H1 (cell line): Measurements from ENCODE around the gene CACNA1E. TPM values are rescaled to one million over a fixed set of nuclear protein-coding genes. Genes with fewer than 3 reads are reported as not detected.

Experiments used
- CTCF ChIA-PET: fragments of 300-600 bp; sonication (Branson Sonifier 250); formaldehyde crosslinking; loops from one replicate; lab custom pipeline; 2021; ENCODE audit not compliant: partially characterized antibody; lab: Charles Lee
- POLR2A ChIA-PET: fragments of 300-600 bp; sonication (Branson Sonifier 250); formaldehyde crosslinking; loops from one replicate; lab custom pipeline; 2021; ENCODE audit warnings: inconsistent platforms; ENCODE audit not compliant: partially characterized antibody; lab: Charles Lee
- DNase-seq, 2 experiments: peaks; one replicate each; pipeline versions ENCODE4 v3.0.0 to v3.0.0-alpha.2; 2010 to 2022; ENCODE audit warnings: low spot score in 2 of 2, low read depth in 1 of 2, mixed read lengths in 1 of 2
- FAIRE-seq: peaks from 2 replicates; lab custom pipeline; 2011; peaks lifted over from hg19 to GRCh38; lab: Jason Lieb, UNC
- H2AFZ ChIP-seq: 2 replicates; pipeline ENCODE4 v1.8.1; 2012; ENCODE audit warnings: low read length, inconsistent platforms
- H2AK5ac ChIP-seq: 2 replicates; pipeline ENCODE4 v1.6.1; 2013; ENCODE audit warnings: low read depth, low read length
- H2BK120ac ChIP-seq: replicated peaks from 2 replicates; pipeline ENCODE3; 2013; ENCODE audit warnings: low read depth, low read length, inconsistent platforms
- H2BK12ac ChIP-seq: 2 replicates; pipeline ENCODE4 v1.6.1; 2013; ENCODE audit warnings: low read depth, low read length
- H2BK15ac ChIP-seq: 2 replicates; pipeline ENCODE4 v1.6.1; 2013; ENCODE audit warnings: low read length
- H2BK20ac ChIP-seq: 2 replicates; pipeline ENCODE4 v1.6.1; 2013; ENCODE audit warnings: low read length
- H2BK5ac ChIP-seq: 2 replicates; pipeline ENCODE4 v1.6.1; 2013; ENCODE audit warnings: low read depth, low read length
- H3K14ac ChIP-seq: 2 replicates; pipeline ENCODE4 v1.6.1; 2013; ENCODE audit warnings: inconsistent platforms; ENCODE audit not compliant: insufficient read length
- H3K18ac ChIP-seq: 2 replicates; pipeline ENCODE4 v1.6.1; 2013; ENCODE audit warnings: low read length; ENCODE audit errors: extremely low read depth
- H3K23ac ChIP-seq: 2 replicates; pipeline ENCODE4 v1.6.1; 2013; ENCODE audit warnings: inconsistent platforms; ENCODE audit not compliant: insufficient read length
- H3K23me2 ChIP-seq: 2 replicates; pipeline ENCODE4 v1.6.1; 2013; ENCODE audit warnings: low read depth, low read length
- H3K27ac ChIP-seq: 2 replicates; pipeline ENCODE4 v1.6.1; 2011; ENCODE audit warnings: low read depth, low read length, inconsistent platforms
- H3K27me3 ChIP-seq, 4 experiments: replicated peaks in 1 of 4; 1 replicate in 1 of 4; 2 replicates in 3 of 4; pipeline versions ENCODE4 v1.6.1 to v1.8.1; 2011 to 2013; ENCODE audit warnings: low read length in 3 of 4, mild to moderate bottlenecking in 3 of 4, inconsistent platforms in 2 of 4, mixed read lengths in 2 of 4, moderate library complexity in 1 of 4; ENCODE audit not compliant: control insufficient read depth in 3 of 4, insufficient read depth in 3 of 4; ENCODE audit errors: extremely low read depth in 1 of 4
- H3K36me3 ChIP-seq, 4 experiments: 2 replicates each; pipeline versions ENCODE4 v1.6.1 to v1.8.1; 2011 to 2013; ENCODE audit warnings: mild to moderate bottlenecking in 4 of 4, low read length in 3 of 4, moderate library complexity in 2 of 4, control low read depth in 1 of 4, inconsistent platforms in 1 of 4; ENCODE audit not compliant: insufficient read depth in 4 of 4, control insufficient read depth in 2 of 4
- H3K4ac ChIP-seq: replicated peaks from 2 replicates; pipeline ENCODE3; 2013; ENCODE audit warnings: low read length, low read depth, mixed read lengths, inconsistent platforms; ENCODE audit not compliant: insufficient read length
- H3K4me1 ChIP-seq, 4 experiments: replicated peaks in 1 of 4; 1 replicate in 1 of 4; 2 replicates in 3 of 4; pipeline versions ENCODE4 v1.6.1 to v1.8.1; 2011 to 2013; ENCODE audit warnings: low read length in 3 of 4, inconsistent platforms in 2 of 4, mixed read lengths in 1 of 4; ENCODE audit not compliant: insufficient read depth in 4 of 4, control insufficient read depth in 3 of 4
- H3K4me2 ChIP-seq, 2 experiments: 2 replicates each; pipeline versions ENCODE4 v1.6.1 to v1.8.1; 2011 to 2013; ENCODE audit warnings: low read depth in 2 of 2, low read length in 2 of 2, control low read depth in 1 of 2, inconsistent platforms in 1 of 2, mild to moderate bottlenecking in 1 of 2; ENCODE audit not compliant: insufficient read depth in 1 of 2
- H3K4me3 ChIP-seq, 4 experiments: fragments of 200-600, 300-600 bp in 1 of 4; sonication (generic), shearing (Covaris generic), sonication (Bioruptor Twin) in 1 of 4; 2 replicates each; pipeline versions ENCODE4 v1.5.1 to v1.8.1; 2011 to 2016; ENCODE audit warnings: low read length in 4 of 4, low read depth in 3 of 4, control low read depth in 2 of 4, inconsistent platforms in 2 of 4, mild to moderate bottlenecking in 2 of 4, mixed read lengths in 1 of 4, moderate library complexity in 1 of 4; ENCODE audit not compliant: insufficient read depth in 2 of 4; ENCODE audit errors: extremely low read depth in 1 of 4
- H3K56ac ChIP-seq: replicated peaks from 2 replicates; pipeline ENCODE3; 2013; ENCODE audit warnings: low read depth, mild to moderate bottlenecking, mixed read lengths, low read length, inconsistent platforms; ENCODE audit not compliant: insufficient read length
- H3K79me1 ChIP-seq: 2 replicates; pipeline ENCODE4 v1.6.1; 2013; ENCODE audit warnings: low read depth, low read length, control low read depth
- H3K79me2 ChIP-seq, 2 experiments: 2 replicates each; pipeline versions ENCODE4 v1.6.1 to v1.8.1; 2012 to 2013; ENCODE audit warnings: low read length in 2 of 2, mild to moderate bottlenecking in 2 of 2, inconsistent platforms in 1 of 2; ENCODE audit not compliant: insufficient read depth in 2 of 2, control insufficient read depth in 1 of 2
- H3K9ac ChIP-seq, 4 experiments: replicated peaks in 1 of 4; 1 replicate in 1 of 4; 2 replicates in 3 of 4; pipeline versions ENCODE4 v1.6.1 to v1.8.1; 2011 to 2013; ENCODE audit warnings: low read depth in 3 of 4, low read length in 3 of 4, control low read depth in 2 of 4, mild to moderate bottlenecking in 2 of 4, moderate library complexity in 2 of 4, inconsistent platforms in 1 of 4; ENCODE audit errors: extremely low read depth in 1 of 4
- H3K9me3 ChIP-seq, 2 experiments: 2 replicates each; pipeline versions ENCODE4 v1.6.1 to v1.8.1; 2012 to 2013; ENCODE audit warnings: mild to moderate bottlenecking in 2 of 2, moderate library complexity in 2 of 2, control low read depth in 1 of 2, inconsistent platforms in 1 of 2, low read depth in 1 of 2, low read length in 1 of 2, mixed read lengths in 1 of 2; ENCODE audit not compliant: insufficient read depth in 2 of 2
- H4K20me1 ChIP-seq, 2 experiments: replicated peaks in 1 of 2; 2 replicates each; pipeline versions ENCODE3 to v1.8.1; 2011 to 2013; ENCODE audit warnings: inconsistent platforms in 2 of 2, low read length in 2 of 2, mild to moderate bottlenecking in 1 of 2; ENCODE audit not compliant: insufficient read depth in 2 of 2, control insufficient read depth in 1 of 2
- H4K5ac ChIP-seq: 2 replicates; pipeline ENCODE4 v1.6.1; 2013; ENCODE audit warnings: low read length, low read depth, mixed read lengths, inconsistent platforms; ENCODE audit not compliant: insufficient read length
- H4K8ac ChIP-seq: 2 replicates; pipeline ENCODE4 v1.8.0; 2013; ENCODE audit warnings: mild to moderate bottlenecking, moderate library complexity, low read length, inconsistent platforms; ENCODE audit not compliant: insufficient read depth; ENCODE audit errors: extremely low read depth
- H4K91ac ChIP-seq: replicated peaks from 2 replicates; pipeline ENCODE3; 2013; ENCODE audit warnings: low read length, mixed read lengths, inconsistent platforms; ENCODE audit not compliant: insufficient read length
- ASH2L ChIP-seq: fragments of 200-600, 300-600 bp; sonication (generic); IDR thresholded peaks from one replicate; pipeline ENCODE4 v1.7.1; 2017; ENCODE audit warnings: low read length
- BRCA1 ChIP-seq: IDR thresholded peaks from 2 replicates; pipeline ENCODE4 v1.6.1; 2012; ENCODE audit warnings: low read depth, low read length, improper control_type of control experiment
- CBX5 ChIP-seq: fragments of 300-800, 300-1000 bp; sonication (generic); IDR thresholded peaks from 2 replicates; pipeline ENCODE4 v1.7.1; 2016; ENCODE audit warnings: antibody characterized with exemption, low read length, low read depth
- EP300 ChIP-seq, 2 experiments: IDR thresholded peaks; 1 replicate in 1 of 2; 2 replicates in 1 of 2; pipeline ENCODE4 v1.6.1; 2011 to 2012; ENCODE audit warnings: low read depth in 2 of 2, low read length in 2 of 2, mild to moderate bottlenecking in 2 of 2, borderline replicate concordance in 1 of 2, inconsistent platforms in 1 of 2, moderate library complexity in 1 of 2
- EZH2 ChIP-seq: fragments of 200-600 bp; sonication (generic); IDR thresholded peaks from 2 replicates; pipeline ENCODE4 v1.7.1; 2012; ENCODE audit warnings: low read depth, mild to moderate bottlenecking, moderate library complexity, low read length, inconsistent platforms; ENCODE audit not compliant: severe bottlenecking
- RXRA ChIP-seq: IDR thresholded peaks from 2 replicates; pipeline ENCODE4 v1.6.1; 2011; ENCODE audit warnings: low read depth, mild to moderate bottlenecking, low read length, moderate library complexity; ENCODE audit not compliant: insufficient read depth
- TAF1 ChIP-seq: IDR thresholded peaks from 2 replicates; pipeline ENCODE4 v1.6.1; 2011; ENCODE audit warnings: mild to moderate bottlenecking, low read depth, low read length
- WGBS, 2 experiments: shearing (Covaris generic) in 1 of 2; methylation state at CpG; one replicate each; pipeline versions ENCODE4 v1.1.6 to v1.1.7; 2013 to 2015; ENCODE audit warnings: low lambda C conversion rate in 2 of 2, mixed read lengths in 2 of 2, inconsistent platforms in 1 of 2, low coverage in 1 of 2, missing lambda C conversion rate in 1 of 2; ENCODE audit not compliant: insufficient replicate concordance in 2 of 2, insufficient coverage in 1 of 2, insufficient read length in 1 of 2; ENCODE audit errors: extremely low coverage in 1 of 2, missing lambda C conversion rate in 1 of 2; 5-methylcytosine and 5-hydroxymethylcytosine counted together
- polyA plus RNA-seq, 7 experiments: library from polyadenylated mRNA; depleted of rRNA in 3 of 7; stranded (reverse) in 5 of 7; unstranded in 2 of 7; fragments of >200 nt in 5 of 7; fragments of 200-250 nt in 2 of 7; gene quantifications; 1 replicate in 5 of 7; 2 replicates in 1 of 7; 4 replicates in 1 of 7; pipeline versions ENCODE4 v1.2.1 to v1.2.3, GENCODE V29; 2011 to 2013; ENCODE audit warnings: missing spikeins in 2 of 7, mixed read lengths in 2 of 7
- total RNA-seq: library from RNA; stranded (reverse); fragmentation: NEBNext Ultra II Directional; extraction: Animal tissue kit (Norgen Biotek cat#: 25700); gene quantifications from 2 replicates; pipeline ENCODE4 v1.2.1, GENCODE V29; 2021

The CACNA1E gene
- total and polyA plus RNA-seq, 2 of the 8 experiments (the other 6 are each of a cell fraction or from before 2014, with no cell fraction given), result 0.98 to 1.3 TPM

DNA sequence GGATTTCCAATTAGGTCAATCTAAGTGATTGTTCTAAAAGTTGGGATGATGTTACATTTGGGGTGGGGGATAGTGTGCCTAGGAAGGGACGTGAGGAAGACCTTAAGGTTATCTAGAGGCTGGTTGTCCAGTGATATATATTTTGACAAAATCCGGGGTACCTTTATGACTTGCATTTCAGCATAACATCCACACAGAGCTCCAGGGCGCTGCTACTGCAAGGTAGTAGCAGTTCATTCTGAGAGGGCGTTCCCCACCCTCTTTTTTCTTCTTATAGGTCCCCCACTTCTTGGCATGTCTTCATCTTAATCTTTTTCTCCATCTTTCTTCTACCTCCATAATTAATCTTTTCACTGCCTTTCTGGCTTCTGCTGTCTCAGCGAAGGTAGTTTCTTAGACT is 161.9 kb downstream of the CACNA1E start:
- POLR2A ChIA-PET, result no interaction called here
- CTCF ChIA-PET, result interaction anchor here (1.3 to 2.8 kb wide), 4 partner anchors 11 to 141 kb away, joined by 3 to 8 read pairs (median 4); no protein-coding TSS in a partner anchor

More for the DNA sequence above, 161.9 kb downstream of the CACNA1E start:
- no peak overlapping the region for H4K5ac ChIP-seq
- no peak overlapping the region for H3K27ac ChIP-seq
- no peak overlapping the region for H2BK120ac ChIP-seq
- H3K9ac ChIP-seq, result no peak overlapping the region
- FAIRE-seq (no peak), DNase-seq (no peak)
- H2AFZ ChIP-seq, result no peak overlapping the region
- no peak overlapping the region for H3K56ac ChIP-seq
- H4K8ac ChIP-seq, result no peak overlapping the region
- H2BK15ac ChIP-seq, result no peak overlapping the region
- TF ChIP-seq EP300 (IDR thresholded peaks at IDR 0.05; ENCODE audit: borderline replicate concordance in 1 of 2, low read depth in 2 of 2, low read length in 2 of 2), result no peak
- no peak for TF ChIP-seq ASH2L
- no peak for TF ChIP-seq BRCA1
- TF ChIP-seq RXRA, result no peak
- TF ChIP-seq CBX5, result no peak
- TF ChIP-seq EZH2, result no peak
- TF ChIP-seq TAF1, result no peak
- no peak overlapping the region for H4K91ac ChIP-seq
- H3K23me2 ChIP-seq, result no peaks in the 10 kb centered on the region
- H2AK5ac ChIP-seq, result no peak overlapping the region
- H2BK20ac ChIP-seq, result no peak overlapping the region
- H3K4me2 ChIP-seq, result no peak overlapping the region
- H4K20me1 ChIP-seq, result no peaks in the 10 kb centered on the region
- H3K9me3 ChIP-seq, result no peaks in the 10 kb centered on the region
- 93% methylated on average over 5 of the region's 5 CpGs; no CpG with 5 or more reads in 1 of the 2 experiments for whole genome bisulfite sequencing, 2 experiments
- H2BK12ac ChIP-seq, result no peak overlapping the region
- no peaks in the 10 kb centered on the region for H3K27me3 ChIP-seq
- H3K4ac ChIP-seq, result no peak overlapping the region
- H3K79me2 ChIP-seq, result no peaks in the 10 kb centered on the region
- no peak overlapping the region for H3K23ac ChIP-seq
- no peak overlapping the region for H3K4me3 ChIP-seq
- H3K14ac ChIP-seq, result no peak overlapping the region
- no peak overlapping the region for H3K18ac ChIP-seq
- no peaks in the 10 kb centered on the region for H3K36me3 ChIP-seq
- no peaks in the 10 kb centered on the region for H3K79me1 ChIP-seq
- H2BK5ac ChIP-seq, result no peak overlapping the region
- H3K4me1 ChIP-seq, result peaks cover 0 to 2% (median 0%) of the 10 kb centered on the region in 4 experiments; a peak in 1 of 7 replicates
